PC-9 (cell line): ENCODE data around the gene IGF2R. TPM values are rescaled to one million over a fixed set of nuclear protein-coding genes. Genes with fewer than 3 reads are reported as not detected.

Source experiments
- BruUV-seq: library from RNA; stranded (reverse); fragments of 400-500 nt; replicated peaks from 2 replicates; lab custom pipeline; 2021; lab: Mats Ljungman, UMichigan
- CTCF ChIA-PET: fragments of 300-600 bp; sonication (Branson Sonifier 250); formaldehyde crosslinking; loops from one replicate; lab custom pipeline; 2022; ENCODE audit warnings: antibody characterized with exemption; lab: Charles Lee
- POLR2A ChIA-PET: fragments of 300-600 bp; sonication (Branson Sonifier 250); formaldehyde crosslinking; loops from one replicate; lab custom pipeline; 2022; ENCODE audit warnings: antibody characterized with exemption; ENCODE audit not compliant: unreplicated experiment; lab: Charles Lee
- DNase-seq, 2 experiments: peaks; one replicate each; pipeline versions ENCODE4 v3.0.0 to v3.0.0-alpha.2; 2015 to 2022; ENCODE audit warnings: mixed read lengths in 1 of 2
- H2AFZ ChIP-seq: fragments of 200-600 bp; sonication (generic); 2 replicates; pipeline ENCODE4 v1.8.1; 2017; ENCODE audit warnings: antibody characterized with exemption
- H3F3A ChIP-seq: fragments of 200-600 bp; sonication (generic); 2 replicates; pipeline ENCODE4 v1.8.1; 2017; ENCODE audit warnings: antibody characterized with exemption, mild to moderate bottlenecking, low read depth; ENCODE audit not compliant: insufficient read depth
- H3K27ac ChIP-seq: fragments of 200-600 bp; sonication (generic); 2 replicates; pipeline ENCODE4 v1.6.1; 2016; ENCODE audit warnings: mixed run types
- H3K27me3 ChIP-seq: fragments of 200-600 bp; sonication (generic); 2 replicates; pipeline ENCODE4 v1.6.1; 2016; ENCODE audit warnings: low read depth, mixed run types; ENCODE audit not compliant: insufficient read depth
- H3K36me3 ChIP-seq: fragments of 200-600 bp; sonication (generic); 2 replicates; pipeline ENCODE4 v1.6.1; 2016; ENCODE audit warnings: low read depth, mixed run types
- H3K4me1 ChIP-seq: fragments of 200-600 bp; sonication (generic); replicated peaks from 2 replicates; pipeline ENCODE4 v1.6.1; 2016; ENCODE audit warnings: mixed run types; ENCODE audit not compliant: insufficient read depth
- H3K4me2 ChIP-seq: fragments of 200-600 bp; sonication (generic); 2 replicates; pipeline ENCODE4 v1.6.1; 2017; ENCODE audit warnings: mixed run types
- H3K4me3 ChIP-seq: fragments of 200-600 bp; sonication (generic); 2 replicates; pipeline ENCODE4 v1.6.1; 2016; ENCODE audit warnings: mixed run types
- H3K79me2 ChIP-seq: fragments of 200-600 bp; sonication (generic); 2 replicates; pipeline ENCODE4 v1.6.1; 2017; ENCODE audit warnings: low read depth, mixed run types
- H3K9me2 ChIP-seq: fragments of 200-600 bp; sonication (generic); 2 replicates; pipeline ENCODE4 v1.8.1; 2017; ENCODE audit warnings: mild to moderate bottlenecking; ENCODE audit not compliant: insufficient read depth
- H3K9me3 ChIP-seq: fragments of 200-600 bp; sonication (generic); 2 replicates; pipeline ENCODE4 v1.8.1; 2016; ENCODE audit warnings: low read depth; ENCODE audit not compliant: insufficient read depth
- H4K20me1 ChIP-seq: fragments of 200-600 bp; sonication (generic); 2 replicates; pipeline ENCODE4 v1.8.1; 2017; ENCODE audit not compliant: insufficient read depth
- CTCF ChIP-seq: fragments of 200-600 bp; sonication (generic); conservative IDR thresholded peaks from 2 replicates; pipeline ENCODE4 v1.6.1; 2017; ENCODE audit warnings: mixed run types, antibody characterized with exemption, mild to moderate bottlenecking, moderate library complexity
- EZH2 ChIP-seq: fragments of 200-600 bp; sonication (generic); IDR thresholded peaks from 2 replicates; pipeline ENCODE4 v1.8.0; 2017; ENCODE audit warnings: antibody characterized with exemption, low read depth
- intact Hi-C: fragments of 100-400 bp; cut with micrococcal nuclease; formaldehyde crosslinking; loops from one replicate; pipeline ENCODE4 v1.10.0; 2022; ENCODE audit not compliant: unreplicated experiment
- total RNA-seq: library from RNA; stranded (reverse); gene quantifications from 2 replicates; pipeline ENCODE4 v1.2.3, GENCODE V29; 2021

The IGF2R gene
- total RNA-seq, 1 experiment from 2014 or later: 53.1 TPM

- Histone ChIP-seq H3K9me3 (no peaks in the 10 kb centered on the region), H3K36me3 (no peaks in the 10 kb centered on the region), H2AFZ (no peak overlapping the region), H3K27ac (no peak overlapping the region), H3K4me3 (no peak overlapping the region), H3K27me3 (no peaks in the 10 kb centered on the region), H4K20me1 (no peaks in the 10 kb centered on the region), H3K9me2 (no peaks in the 10 kb centered on the region), H3K79me2 (no peaks in the 10 kb centered on the region), H3K4me1 (peaks cover 17% of the 10 kb centered on the region), H3K4me2 (no peak overlapping the region), H3F3A (peaks cover 10% of the 10 kb centered on the region; the same call in 1 of the 2 replicates)
- TF ChIP-seq CTCF (no peak), EZH2 (no peak)
- intact Hi-C loops: no loop called here
- CTCF ChIA-PET: no interaction called here
- POLR2A ChIA-PET: no interaction called here
- DNase-seq: no peak
- no TSS peak for BruUV-seq
Observed at GRCh38 chr6:160134779-160135547, 166.1 kb downstream of the IGF2R start.

DNA sequence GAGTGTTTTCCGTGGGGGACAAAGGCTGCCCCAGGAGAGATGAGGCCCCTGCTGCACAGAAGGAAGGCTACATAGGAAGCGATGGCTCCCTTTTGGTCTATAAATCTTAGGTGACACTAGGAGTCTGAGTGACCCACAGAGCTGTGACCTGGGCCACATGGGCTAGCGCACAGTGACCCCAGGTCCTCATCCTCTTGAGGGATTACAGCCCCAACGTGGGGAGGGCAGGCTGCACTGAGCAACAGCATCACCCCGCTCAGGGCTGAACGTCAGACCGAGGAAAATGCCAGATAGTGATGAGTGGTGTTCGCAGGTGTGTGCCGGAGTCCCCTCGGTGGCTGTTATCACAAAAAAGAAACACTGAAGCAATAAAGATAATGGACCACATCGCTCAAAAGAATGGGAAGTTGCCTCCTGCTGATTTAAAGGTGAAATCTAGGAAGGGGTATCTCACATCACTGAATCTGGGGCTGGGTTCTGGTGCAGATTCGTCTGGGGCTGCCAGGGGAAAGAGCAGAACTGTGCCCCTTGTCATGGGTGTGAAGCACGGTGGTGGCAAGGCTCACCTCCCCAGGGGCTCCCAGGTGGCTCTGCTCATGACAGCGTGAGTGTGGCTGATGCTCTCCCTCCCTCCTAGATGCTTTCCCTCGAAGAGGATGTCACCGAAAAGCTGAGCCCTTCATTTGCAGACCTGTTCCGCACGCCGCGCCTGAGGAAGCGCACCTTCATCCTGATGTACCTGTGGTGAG is 167.2 kb downstream of the IGF2R start:
- intact Hi-C loops: no loop called here

More for the DNA sequence above, 167.2 kb downstream of the IGF2R start:
- no peaks in the 10 kb centered on the region for H3K9me3 ChIP-seq
- TF ChIP-seq EZH2: no peak
- no peak for TF ChIP-seq CTCF
- H3F3A ChIP-seq: peaks cover 10% of the 10 kb centered on the region; the same call in 1 of the 2 replicates
- no peaks in the 10 kb centered on the region for H3K36me3 ChIP-seq
- peaks cover 22% of the 10 kb centered on the region for H3K4me1 ChIP-seq
- H3K9me2 ChIP-seq: no peaks in the 10 kb centered on the region
- ChIA-PET POLR2A (no interaction called here), CTCF (no interaction called here)
- no peaks in the 10 kb centered on the region for H3K27me3 ChIP-seq
- no peaks in the 10 kb centered on the region for H3K79me2 ChIP-seq
- H4K20me1 ChIP-seq: no peaks in the 10 kb centered on the region
- no peak overlapping the region for H3K4me2 ChIP-seq
- no peak for DNase-seq
- H2AFZ ChIP-seq: no peak overlapping the region
- no peak overlapping the region for H3K4me3 ChIP-seq
- no TSS peak for BruUV-seq
- H3K27ac ChIP-seq: no peak overlapping the region
